ENCODE data around the gene CXCL9.

DNA sequence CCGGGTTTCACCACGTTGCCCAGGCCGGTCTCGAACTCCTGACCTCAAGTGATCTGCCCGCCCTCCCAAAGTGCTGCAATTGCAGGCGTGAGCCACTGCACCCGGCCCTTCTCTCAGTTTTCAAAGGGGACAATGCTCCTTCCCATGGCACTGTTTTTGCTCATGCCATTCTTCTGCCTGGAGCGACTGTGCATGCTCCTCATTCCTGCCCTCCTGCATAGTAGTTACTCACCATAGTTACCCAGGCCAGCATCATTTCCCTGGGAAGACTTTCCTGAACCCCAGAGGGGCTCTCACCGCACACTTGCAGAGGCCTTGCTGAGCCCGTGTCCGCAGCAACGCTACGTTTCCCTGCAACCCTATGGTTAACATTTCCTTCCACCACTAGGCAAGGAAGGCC is 3.3 kb upstream of the CXCL9 start:
- TF ChIP-seq, protein P1, sequence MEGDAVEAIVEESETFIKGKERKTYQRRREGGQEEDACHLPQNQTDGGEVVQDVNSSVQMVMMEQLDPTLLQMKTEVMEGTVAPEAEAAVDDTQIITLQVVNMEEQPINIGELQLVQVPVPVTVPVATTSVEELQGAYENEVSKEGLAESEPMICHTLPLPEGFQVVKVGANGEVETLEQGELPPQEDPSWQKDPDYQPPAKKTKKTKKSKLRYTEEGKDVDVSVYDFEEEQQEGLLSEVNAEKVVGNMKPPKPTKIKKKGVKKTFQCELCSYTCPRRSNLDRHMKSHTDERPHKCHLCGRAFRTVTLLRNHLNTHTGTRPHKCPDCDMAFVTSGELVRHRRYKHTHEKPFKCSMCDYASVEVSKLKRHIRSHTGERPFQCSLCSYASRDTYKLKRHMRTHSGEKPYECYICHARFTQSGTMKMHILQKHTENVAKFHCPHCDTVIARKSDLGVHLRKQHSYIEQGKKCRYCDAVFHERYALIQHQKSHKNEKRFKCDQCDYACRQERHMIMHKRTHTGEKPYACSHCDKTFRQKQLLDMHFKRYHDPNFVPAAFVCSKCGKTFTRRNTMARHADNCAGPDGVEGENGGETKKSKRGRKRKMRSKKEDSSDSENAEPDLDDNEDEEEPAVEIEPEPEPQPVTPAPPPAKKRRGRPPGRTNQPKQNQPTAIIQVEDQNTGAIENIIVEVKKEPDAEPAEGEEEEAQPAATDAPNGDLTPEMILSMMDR (IDR thresholded peaks at IDR 0.05), result no peak
- TF ChIP-seq EP300 (IDR thresholded peaks at IDR 0.05) (no peak), POLR2A (IDR thresholded peaks at IDR 0.05) (no peak)

Measured in stomach (tissue), 4 donors.